GM21447 (cell line): ENCODE measurements around the gene ZDHHC7.
"Not testable (repeated sequence)": the region's sequence is repeated elsewhere in the genome, so short reads cannot be mapped to it uniquely, and the experiment has no call there.

Experiments
- ATAC-seq: cut with Tn5 transposase; IDR thresholded peaks from one replicate; pipeline ENCODE4 v1.9.1; 2021; ENCODE audit not compliant: unreplicated experiment

The ZDHHC7 gene

GRCh38 chr16:85045077-85045476 is 33.7 kb upstream of the ZDHHC7 start:
- ATAC-seq: no peak

DNA sequence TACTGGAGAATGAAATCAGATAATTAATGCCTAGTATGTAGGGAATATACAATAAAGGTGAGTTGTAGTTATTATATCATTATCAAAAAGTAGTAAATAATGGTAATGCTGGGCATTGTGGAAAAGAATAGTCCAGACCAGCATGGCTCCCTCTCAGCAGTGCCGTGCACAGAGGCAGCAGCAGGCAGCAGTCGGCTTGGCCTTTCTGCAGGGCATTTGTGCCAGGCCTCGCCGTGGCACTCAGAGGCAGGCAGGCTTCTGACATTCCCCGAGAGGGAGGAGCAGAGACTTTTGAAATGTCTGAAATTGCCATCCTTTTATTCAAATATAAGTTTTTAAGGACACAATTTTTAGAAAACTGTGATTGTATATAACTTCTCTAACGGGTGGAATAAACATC is 31.3 kb upstream of the ZDHHC7 start:
- ATAC-seq: no peak

GRCh38 chr16:85042167-85042526 is 30.8 kb upstream of the ZDHHC7 start:
- ATAC-seq: no peak

GRCh38 chr16:85041219-85042166 is 30.2 kb upstream of the ZDHHC7 start:
- ATAC-seq: no peak

DNA sequence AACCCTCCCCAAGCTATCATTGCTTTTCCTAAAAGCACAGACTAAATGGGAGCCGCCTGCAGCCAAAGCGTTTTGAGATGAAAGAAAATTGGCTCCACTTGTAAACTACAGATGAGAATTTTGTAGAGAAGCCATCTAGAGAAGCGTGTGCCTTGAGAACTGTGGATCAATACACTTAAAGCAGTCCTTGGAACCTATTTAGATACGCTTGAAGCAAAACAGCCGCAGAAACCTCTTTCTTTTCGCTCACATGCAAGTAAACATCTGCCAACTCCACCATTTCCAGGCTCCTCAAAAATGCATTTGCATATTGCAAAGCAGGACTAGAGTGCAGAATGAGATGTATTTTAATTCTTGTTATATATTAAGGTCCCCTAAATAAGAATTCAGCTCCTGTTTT is 29.4 kb upstream of the ZDHHC7 start:
- ATAC-seq: no peak

GRCh38 chr16:85037721-85038120 is 26.4 kb upstream of the ZDHHC7 start:
- ATAC-seq: no peak

- no peak for ATAC-seq
Measured at GRCh38 chr16:85037050-85037410, 25.7 kb upstream of the ZDHHC7 start.

DNA sequence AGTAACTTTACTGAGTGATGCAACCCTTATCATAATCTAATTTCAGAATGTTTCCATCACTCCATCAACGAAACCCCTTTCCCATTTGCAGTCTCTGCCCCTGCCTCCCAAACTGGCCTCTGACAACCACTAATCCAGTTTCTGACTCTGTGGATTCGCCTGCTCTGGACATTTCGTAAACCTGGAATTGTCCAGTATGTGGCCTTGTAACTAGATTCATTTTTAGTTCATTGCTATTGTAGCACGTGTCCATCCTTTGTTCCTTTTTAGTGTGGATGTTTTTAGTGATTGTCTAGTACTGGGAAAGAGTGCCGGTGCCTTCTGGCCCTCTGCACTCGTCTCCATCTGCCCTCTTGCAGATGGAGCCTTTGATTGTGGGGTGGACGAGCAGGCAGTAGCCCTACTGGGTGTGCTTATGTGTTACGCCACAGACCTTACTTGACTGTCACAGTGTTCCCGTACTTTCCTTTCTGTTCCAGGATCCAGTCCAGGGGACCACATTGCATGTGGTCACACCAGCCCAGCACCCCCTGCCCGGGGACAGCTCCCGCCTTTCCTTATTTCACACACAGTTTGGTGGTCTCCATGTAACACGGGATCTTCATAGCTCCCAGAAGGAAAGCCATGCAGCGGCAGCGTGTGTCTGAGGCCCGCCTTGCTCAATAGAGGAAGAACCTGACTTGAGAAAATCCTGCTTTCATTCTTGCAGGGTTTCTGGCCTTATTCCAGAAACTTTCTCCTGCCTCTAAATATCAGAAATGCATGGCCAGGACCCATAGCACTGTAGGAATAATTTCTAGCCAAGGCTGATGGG is 25.1 kb upstream of the ZDHHC7 start:
- ATAC-seq: no peak

DNA sequence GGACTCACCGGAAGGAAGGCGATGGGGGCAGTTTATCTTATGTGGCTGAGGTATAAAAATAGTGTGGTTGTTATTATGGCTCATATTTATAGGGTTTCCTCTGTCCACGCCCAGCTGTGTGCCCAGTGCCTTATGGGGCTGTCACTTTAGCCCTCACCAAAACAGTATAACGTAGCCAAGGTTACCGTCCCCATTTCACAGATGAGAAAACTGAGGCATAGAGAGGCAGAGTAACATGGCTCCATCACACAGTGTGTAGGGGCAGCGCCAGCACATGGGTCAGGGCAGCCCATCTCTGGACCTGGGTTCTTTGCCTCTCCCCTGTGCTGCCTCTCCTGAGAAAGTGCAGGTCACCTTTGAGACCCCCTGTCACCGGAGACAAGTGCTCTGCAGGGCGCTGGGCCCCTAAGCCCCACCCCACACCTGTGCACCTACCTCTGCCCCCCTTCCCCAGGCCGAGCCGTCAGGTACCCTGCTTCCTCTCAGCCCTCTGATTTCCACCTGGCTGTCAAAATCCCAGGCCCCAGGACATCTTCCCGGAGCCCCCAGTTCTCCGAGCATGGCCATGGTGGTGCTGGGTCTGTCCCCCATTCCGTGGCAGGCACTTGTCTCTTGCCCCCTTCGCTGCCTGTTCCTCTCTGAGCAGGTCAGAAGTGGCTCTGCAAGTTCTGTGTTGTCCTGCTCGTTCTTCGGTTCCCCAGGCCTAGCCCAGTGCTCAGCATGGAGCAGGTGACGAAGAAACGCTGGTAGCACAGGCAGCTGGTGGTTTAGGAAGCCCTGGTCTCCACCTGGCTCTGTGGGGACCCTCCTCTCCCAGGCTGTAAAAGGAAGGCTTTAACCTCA is 23.5 kb upstream of the ZDHHC7 start:
- ATAC-seq: no peak

- ATAC-seq: no peak
Measured at GRCh38 chr16:85033171-85033570, 21.8 kb upstream of the ZDHHC7 start.

- ATAC-seq: not testable (repeated sequence)
Measured at GRCh38 chr16:85032187-85032586, 20.9 kb upstream of the ZDHHC7 start.

DNA sequence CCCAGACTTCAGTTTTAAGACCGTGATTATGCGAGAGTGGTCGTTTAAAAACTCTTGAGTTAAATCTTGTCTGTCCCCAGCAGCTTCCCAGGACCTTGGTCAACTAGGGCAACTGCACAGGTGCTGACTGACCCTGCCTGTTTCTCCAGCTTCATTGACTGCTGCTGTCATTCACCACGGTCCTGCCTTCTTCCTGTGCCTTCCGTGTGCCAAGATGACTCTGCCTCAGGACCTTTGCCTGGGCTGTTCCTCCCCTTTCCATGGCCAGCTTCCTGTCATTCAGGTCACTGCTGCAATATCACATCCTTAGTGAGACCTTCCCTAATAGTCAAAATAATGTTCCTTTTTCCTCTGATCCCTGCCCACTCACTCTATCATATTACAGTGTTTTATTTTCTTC is 20.1 kb upstream of the ZDHHC7 start:
- ATAC-seq: no peak

DNA sequence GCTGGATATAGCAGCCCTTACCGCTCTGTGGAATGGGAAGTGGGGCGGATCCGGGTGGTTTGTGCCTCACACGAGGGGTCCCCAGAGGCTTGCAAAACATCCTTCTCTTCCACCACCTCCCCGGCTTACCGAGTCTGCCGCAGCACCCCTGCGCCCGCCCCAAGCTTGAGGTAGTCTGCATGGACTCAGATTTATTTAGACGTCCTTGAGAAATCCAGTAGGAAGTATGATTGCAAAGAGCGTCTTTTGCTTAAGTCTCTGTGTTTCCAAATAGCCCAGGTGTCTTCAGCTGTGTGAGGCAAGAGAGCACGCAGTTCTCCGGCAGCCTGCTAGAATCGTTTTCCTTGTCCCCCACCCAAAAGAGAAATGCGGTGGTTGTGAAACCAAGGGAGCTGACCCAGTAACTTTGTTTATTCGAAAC is 18.7 kb upstream of the ZDHHC7 start:
- ATAC-seq: no peak

DNA sequence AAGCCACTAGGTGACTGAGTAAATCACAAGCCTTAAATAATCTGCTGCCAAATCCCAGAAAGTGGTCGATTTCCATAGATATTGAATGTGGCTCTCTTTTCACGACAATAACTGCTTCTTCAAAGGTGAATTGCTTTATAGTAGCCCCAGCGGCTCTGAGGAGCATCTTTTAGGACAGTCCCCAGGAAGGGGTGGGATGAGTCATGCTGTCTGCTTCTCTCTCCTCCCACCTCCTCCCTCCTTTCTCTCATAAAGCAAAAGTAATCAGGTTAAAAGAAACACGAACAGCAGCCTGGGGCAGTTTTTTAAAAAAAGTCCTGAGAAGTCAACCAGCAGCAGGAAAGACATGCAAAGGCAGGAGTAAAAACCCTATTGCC is 18.1 kb upstream of the ZDHHC7 start:
- no peak for ATAC-seq

- ATAC-seq: no peak
Measured at GRCh38 chr16:85028685-85029407, 17.5 kb upstream of the ZDHHC7 start.

- peak; percentile 30 for ATAC-seq
Measured at GRCh38 chr16:85027958-85028684, 16.8 kb upstream of the ZDHHC7 start.

DNA sequence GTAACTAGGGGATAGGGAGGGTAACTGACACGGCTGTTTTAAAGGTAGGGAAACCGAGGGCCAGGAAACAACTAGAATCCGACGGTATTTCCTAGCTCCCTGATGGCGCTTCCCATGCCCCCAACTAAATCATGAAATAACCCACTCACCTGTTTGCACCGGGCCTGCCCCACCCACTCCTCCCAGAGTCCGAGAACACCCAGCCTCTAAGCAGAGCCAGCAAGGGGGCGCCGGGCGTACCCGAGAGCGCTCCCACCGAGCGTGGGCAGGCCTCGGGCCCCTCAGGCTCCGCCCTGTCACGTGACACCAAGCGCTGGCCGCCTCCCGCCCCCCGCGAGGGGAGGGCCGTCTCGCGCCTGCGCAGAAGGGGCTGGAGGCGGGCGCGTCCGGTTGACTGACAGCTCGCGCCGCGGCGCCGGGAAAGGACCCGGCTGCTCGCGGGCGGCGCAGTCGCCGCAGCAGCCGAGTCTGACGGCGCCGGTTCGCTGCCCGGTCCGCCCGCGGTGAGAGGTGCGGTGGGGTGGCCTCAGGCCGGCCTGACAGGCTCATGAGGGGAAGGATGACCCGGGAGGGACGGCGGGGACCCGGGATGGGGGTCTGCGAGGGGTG is 16.1 kb upstream of the ZDHHC7 start, which contains the start of gene KIAA0513:
Gene KIAA0513 (plus strand): TSS at position 447 of the 609 bp plus-strand sequence. CDS start 39,277 bp downstream, outside the sequence.
- ATAC-seq: peak; percentile 72

GRCh38 chr16:85026703-85027102 is 15.4 kb upstream of the ZDHHC7 start:
- ATAC-seq: no peak
